ENCODE data around the gene IL31. TPM values are rescaled to one million over a fixed set of nuclear protein-coding genes. Genes with fewer than 3 reads are reported as not detected.
A peak's percentile ranks its signal among the peaks of the same experiment; 100 is the strongest.

Gene IL31
- total RNA-seq, 1 donor from 2014 or later, result not detected

GRCh38 chr12:122123051-122123760 lies 50.8 kb downstream of the IL31 start:
- no peaks in the 10 kb centered on the region for H3K9me3 ChIP-seq
- peak overlapping the region in 1 of 2 donors; percentile 35 for H3K4me3 ChIP-seq
- peaks cover 0 to 9% of the 10 kb centered on the region in 2 donors for H3K36me3 ChIP-seq
- no peaks in the 10 kb centered on the region for H3K27me3 ChIP-seq
- H3K4me1 ChIP-seq, result peaks cover 39% of the 10 kb centered on the region
- peak overlapping the region; percentile 59 for H3K27ac ChIP-seq
- intact Hi-C loops (cut with DNase I), result loop anchor here (2.0 kb wide), 1 partner anchor 68 kb away; no protein-coding TSS in a partner anchor
- DNase-seq (ENCODE audit: extremely low spot score in 2 of 2), result no peak
- TF ChIP-seq POLR2AphosphoS5 (IDR thresholded peaks at IDR 0.05; ENCODE audit: insufficient read depth in 1 of 2, low read depth in 1 of 2) (peak; percentile 28 to 51), POLR2A (IDR thresholded peaks at IDR 0.05) (no peak)
- TF ChIP-seq, protein P1, sequence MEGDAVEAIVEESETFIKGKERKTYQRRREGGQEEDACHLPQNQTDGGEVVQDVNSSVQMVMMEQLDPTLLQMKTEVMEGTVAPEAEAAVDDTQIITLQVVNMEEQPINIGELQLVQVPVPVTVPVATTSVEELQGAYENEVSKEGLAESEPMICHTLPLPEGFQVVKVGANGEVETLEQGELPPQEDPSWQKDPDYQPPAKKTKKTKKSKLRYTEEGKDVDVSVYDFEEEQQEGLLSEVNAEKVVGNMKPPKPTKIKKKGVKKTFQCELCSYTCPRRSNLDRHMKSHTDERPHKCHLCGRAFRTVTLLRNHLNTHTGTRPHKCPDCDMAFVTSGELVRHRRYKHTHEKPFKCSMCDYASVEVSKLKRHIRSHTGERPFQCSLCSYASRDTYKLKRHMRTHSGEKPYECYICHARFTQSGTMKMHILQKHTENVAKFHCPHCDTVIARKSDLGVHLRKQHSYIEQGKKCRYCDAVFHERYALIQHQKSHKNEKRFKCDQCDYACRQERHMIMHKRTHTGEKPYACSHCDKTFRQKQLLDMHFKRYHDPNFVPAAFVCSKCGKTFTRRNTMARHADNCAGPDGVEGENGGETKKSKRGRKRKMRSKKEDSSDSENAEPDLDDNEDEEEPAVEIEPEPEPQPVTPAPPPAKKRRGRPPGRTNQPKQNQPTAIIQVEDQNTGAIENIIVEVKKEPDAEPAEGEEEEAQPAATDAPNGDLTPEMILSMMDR (IDR thresholded peaks at IDR 0.05), result peak; percentile 58 to 88 (median 72)

Small RNA genes lying within 50 kb of the gene (small RNA-seq; reads per million reads assigned to genes)
- gene DIABLO, result not detected

Other genes starting within 250 kb of the IL31 start
- gene BCL7A, start 152.3 kb downstream of the IL31 start, total RNA-seq, result 8.1 TPM
- gene MLXIP, start 95.5 kb downstream of the IL31 start, total RNA-seq, result 16.9 TPM
- not detected for gene LRRC43, start 8.9 kb upstream of the IL31 start, total RNA-seq
- gene B3GNT4, start 29.5 kb upstream of the IL31 start, total RNA-seq, result 2.9 TPM
- 47.9 TPM for gene DIABLO, start 51.8 kb upstream of the IL31 start, total RNA-seq
- gene VPS33A, start 92.3 kb upstream of the IL31 start, total RNA-seq, result 11.0 TPM
- gene CLIP1, start 248.4 kb upstream of the IL31 start, total RNA-seq, result 135 TPM